ENCODE measurements around the gene MBD3L5. TPM values are rescaled to one million over a fixed set of nuclear protein-coding genes. Genes with fewer than 3 reads are reported as not detected.

Gene MBD3L5
- total RNA-seq, 1 donor from 2014 or later = not detected

Other genes with a start within 250 kb of the MBD3L5 start
- gene ADGRE1, start 143.0 kb upstream of the MBD3L5 start, total RNA-seq = not detected
- not detected for gene MBD3L2B, start 9.1 kb upstream of the MBD3L5 start, total RNA-seq
- gene MBD3L4, start 9.6 kb downstream of the MBD3L5 start, total RNA-seq = not detected
- gene MBD3L2, start 18.7 kb downstream of the MBD3L5 start, total RNA-seq = not detected
- gene MBD3L3, start 28.1 kb downstream of the MBD3L5 start, total RNA-seq = not detected
- 53.0 TPM for gene ZNF557, start 39.1 kb downstream of the MBD3L5 start, total RNA-seq